GM21717 (cell line): ENCODE results near the gene SCUBE1.

ENCODE experiments used
- ATAC-seq: cut with Tn5 transposase; IDR thresholded peaks from one replicate; pipeline ENCODE4 v1.9.1; 2021; ENCODE audit warnings: mild to moderate bottlenecking, moderate library complexity; ENCODE audit not compliant: unreplicated experiment

SCUBE1 gene

DNA sequence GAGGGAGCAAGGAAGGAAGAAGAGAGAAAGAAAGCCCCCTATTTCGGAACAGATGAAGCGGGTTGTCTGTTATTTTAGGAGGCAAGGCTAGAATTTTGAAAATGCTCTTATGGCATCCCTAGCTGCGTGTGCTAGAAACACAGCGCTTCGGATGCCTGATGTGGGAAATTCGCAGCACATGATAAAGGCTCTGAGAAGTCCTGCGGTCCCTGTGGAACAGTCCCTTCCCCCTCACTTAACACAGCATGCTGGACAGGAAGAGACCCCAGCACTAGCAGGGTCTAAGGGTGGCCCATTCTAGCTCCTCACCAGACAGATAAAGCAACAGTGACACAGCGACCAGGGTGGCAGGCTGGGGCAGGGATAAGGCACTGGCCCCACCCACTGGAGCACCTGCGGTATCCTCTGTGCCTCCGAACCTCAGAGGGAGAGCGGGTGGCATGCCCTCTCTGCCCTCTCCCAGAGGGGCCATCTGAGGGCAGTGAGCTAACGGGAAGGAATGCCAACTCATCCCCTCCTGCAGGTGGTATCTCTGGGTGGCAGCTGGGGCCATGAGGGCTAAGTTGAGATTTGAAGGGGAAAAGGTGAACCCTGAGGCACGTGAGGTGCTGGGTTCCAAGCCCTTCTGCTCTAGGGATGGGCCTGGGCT lies 75.7 kb downstream of the SCUBE1 start:
- no peak for ATAC-seq

GRCh38 chr22:43266076-43266475 lies 77.1 kb downstream of the SCUBE1 start:
- ATAC-seq, result no peak

- peak; percentile 64 for ATAC-seq
These were observed 79.3 kb downstream of the SCUBE1 start for GRCh38 chr22:43263645-43264514.

DNA sequence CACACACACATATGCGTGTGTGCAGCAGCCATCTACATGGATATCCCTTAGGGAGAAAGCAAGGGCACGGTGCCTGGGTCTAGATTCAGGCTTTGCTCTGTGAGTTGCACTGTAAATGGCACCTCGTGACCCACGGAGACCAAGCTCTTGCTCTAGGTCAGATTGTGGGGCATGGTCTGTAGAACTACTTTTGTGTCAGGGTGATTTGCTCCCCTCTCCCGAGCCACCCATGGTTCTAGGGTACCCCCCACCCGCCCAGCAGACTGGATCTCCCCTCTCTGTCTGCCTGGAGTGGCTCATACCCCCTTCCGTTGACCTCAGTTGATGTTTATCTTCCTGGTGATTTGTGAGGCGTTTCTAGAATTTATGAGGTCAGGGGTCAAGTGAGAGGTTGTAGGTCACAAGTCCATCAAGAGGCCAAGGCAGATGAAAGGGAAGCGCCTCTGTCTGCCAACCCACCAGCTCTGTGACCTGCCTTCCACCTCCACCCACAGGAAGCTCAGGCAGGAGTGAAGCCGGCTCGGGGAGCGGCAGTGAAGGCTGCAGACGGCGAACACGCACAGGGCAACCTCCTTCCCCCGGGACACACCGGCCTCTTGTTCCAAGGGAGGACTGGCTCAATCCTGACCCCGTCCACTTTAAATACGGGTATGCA lies 80.1 kb downstream of the SCUBE1 start:
- ATAC-seq, result no peak

GRCh38 chr22:43260331-43261231 lies 82.6 kb downstream of the SCUBE1 start:
- no peak for ATAC-seq

DNA sequence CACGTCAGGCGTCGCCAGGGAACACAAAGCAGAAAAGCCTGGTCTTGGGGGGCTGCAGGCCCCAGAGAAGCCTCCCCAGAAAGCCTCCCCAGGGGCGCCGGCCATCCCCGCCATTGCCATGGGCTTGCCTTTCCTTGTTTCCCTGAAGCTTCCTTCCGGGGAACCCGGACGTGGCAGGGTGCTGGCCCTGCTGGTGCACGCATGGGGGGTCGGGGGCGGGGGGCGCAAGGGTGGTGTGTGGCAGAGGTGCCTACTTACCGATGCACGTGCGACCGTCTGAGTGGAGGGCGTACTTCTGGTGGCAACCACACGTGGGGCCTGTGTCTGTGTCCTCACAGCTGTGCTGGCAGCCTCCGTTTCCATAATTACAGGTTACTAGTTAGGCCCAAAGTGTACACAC lies 85.2 kb downstream of the SCUBE1 start:
- ATAC-seq, result no peak

DNA sequence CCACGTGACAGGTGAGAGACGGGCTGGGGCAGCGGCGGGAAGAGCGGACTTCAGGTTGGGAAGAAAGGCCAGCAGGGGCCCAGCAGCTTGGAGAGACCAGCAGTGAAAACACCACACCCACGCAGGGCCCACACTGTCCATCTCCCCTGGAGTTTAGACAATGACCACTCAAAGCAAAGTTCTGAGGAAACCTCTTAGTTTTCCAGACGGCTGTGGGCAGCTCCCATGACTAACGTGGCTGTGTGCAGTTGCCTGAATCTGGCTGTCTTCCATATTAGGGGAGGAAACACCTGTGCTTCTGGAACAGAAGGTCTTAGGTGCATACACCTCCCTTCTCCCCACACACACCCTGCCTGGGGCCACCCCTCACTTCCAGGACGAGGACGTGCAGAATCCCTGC lies 85.6 kb downstream of the SCUBE1 start:
- no peak for ATAC-seq

DNA sequence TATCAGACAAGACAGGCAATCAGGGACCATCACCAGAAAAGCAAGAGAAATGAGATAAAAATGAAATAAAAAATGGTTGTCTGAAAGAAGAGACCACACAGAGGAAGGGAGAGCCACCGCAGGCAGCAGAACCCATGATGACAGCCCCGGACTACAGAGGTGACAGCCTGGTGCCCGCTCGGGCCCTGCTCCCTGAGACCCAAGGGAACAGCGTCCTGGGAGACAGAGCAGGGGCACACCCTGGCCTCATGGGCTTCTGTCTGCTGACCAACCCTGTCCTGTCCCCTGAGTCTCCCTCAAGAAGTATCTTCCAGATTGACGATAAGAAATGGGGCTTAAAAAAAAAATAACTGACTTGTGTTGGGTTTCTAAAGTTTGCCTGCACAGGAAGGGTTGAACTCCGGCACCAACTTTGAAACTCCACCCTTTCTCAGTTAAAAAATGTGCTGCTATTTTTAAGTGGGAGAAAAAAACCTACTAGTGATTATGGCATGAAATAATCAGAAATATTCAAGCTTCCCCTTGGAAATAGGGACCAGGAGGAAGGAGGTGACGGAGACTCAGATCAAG lies 86.1 kb downstream of the SCUBE1 start:
- ATAC-seq, result no peak

GRCh38 chr22:43256569-43256968 lies 86.6 kb downstream of the SCUBE1 start:
- ATAC-seq, result no peak

DNA sequence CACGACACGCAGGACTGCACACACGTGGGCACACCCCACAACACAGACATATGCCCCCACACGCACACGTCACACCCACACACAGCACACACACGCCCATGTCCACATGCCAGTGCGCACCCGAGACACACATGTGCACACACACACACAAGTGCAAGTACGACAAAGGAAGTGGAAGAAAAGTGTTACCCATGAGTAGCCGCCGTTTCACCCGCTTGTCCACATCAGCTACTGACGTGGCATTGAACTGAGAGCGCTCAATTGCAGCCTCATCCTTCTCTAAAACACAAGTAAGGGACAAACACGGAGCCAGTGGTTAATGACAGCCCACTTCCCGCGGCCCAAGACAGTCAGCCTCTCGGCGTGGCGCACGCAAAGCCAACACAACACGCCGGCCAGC lies 87.9 kb downstream of the SCUBE1 start:
- no peak for ATAC-seq

DNA sequence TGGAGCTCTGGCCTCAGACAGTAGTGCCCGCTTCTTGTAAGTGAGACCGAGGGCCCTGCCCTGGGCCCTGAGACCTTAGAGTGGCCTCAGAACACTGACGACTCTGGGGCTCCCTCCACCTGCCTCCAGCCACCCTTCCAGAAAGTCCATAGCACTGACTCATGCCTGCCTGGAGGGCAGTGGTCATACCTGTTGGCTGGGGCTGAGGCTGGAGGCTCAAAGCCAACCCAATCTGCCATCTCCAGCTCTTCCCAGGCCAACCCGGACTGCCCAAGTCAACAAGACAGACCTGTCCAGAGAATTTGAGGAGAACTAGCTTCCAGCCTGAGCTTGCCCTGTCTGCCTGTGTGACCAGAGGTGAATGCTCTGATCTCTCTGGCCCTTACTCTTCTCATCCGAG lies 89.3 kb downstream of the SCUBE1 start:
- no peak for ATAC-seq

DNA sequence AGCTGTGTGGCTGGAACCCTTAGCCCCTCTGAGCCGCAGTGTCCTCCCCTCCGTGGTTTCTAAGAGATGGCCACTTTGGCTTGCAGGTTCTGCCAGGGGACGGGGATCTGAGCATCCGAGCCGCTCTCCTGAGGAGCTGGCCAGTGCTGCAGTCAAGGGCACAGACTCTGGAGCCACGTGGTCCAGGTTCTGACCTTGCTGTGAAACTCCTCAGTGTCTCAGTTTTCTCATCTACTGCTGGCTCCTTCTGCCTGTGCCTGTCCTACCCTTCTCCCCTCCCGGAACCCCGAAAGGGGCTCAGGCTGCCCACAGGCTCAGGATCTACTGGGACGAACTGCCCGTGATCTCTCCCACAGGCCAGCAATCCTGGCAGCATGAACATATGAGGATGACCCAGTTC lies 90.9 kb downstream of the SCUBE1 start:
- ATAC-seq, result no peak

- no peak for ATAC-seq
These were observed 93.2 kb downstream of the SCUBE1 start for GRCh38 chr22:43249789-43250471.

- ATAC-seq, result no peak
These were observed 95.5 kb downstream of the SCUBE1 start for GRCh38 chr22:43247546-43248260.

DNA sequence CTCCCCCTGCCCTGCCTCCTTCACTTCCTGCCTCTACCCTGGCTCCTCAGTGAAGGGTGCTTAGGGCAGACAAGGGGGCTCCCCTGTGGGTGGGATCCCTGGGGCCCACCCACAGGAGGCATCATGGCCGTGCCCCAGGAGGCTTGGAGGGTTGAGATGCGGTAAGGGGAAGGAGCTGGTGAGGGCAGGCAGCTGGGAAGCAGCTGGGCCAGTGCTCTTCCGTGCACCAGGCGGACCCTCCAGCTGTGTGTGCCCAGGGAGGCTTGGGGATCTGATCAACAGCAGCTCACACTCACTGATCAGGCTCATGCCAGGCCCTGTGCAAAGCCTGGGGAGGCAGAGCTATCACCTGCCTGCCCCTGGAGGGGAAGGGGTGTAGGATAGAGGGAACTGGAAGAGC lies 97.0 kb downstream of the SCUBE1 start:
- ATAC-seq, result no peak

- ATAC-seq, result no peak
These were observed 97.5 kb downstream of the SCUBE1 start for GRCh38 chr22:43245717-43246116.

GRCh38 chr22:43244803-43245527 lies 98.2 kb downstream of the SCUBE1 start:
- no peak for ATAC-seq

DNA sequence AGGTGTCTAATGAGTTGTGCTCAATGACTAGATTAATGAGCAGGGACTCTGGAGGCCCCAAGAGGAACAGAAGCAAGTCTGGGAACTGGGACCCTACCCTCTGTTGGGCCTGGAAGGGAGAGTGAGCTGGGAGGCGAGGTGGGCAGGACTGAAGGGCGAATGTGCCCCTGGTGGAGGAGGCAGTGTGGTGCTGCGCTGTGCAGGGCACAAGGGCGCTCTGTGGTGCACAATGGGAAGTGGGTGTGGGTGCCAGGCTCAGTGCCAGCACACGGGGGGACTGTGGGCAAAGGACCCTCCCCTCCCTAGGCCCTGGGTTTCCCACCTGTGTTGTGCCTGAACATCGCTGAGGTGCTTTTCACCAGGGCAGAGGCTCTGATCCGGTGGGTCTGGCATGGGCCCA lies 98.8 kb downstream of the SCUBE1 start:
- ATAC-seq, result no peak

DNA sequence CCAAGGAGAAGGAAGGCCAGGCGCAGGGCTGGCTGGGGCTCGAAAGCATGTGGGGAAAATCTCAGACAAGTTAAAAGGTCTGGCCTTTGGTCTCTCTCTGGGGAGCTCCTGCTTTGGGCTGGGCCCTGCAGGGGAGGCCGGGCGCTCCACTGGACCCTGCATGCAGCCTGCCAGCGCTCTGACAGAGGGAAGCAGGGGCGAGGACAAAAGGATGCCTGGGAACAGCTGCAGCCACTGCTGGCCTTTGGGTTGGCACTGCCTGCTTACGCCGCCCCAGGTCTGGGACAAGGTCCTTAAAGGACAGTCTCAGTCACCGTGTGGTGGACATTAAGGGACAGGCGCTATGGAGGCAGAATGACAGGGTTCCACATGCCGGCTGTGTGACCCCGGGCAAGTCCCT lies 99.8 kb downstream of the SCUBE1 start:
- ATAC-seq, result no peak
